ENCODE data around the gene GLT8D1. TPM values are rescaled to one million over a fixed set of nuclear protein-coding genes. Genes with fewer than 3 reads are reported as not detected.

Gene GLT8D1
- total RNA-seq, 6 experiments from 2014 or later, result 23.0 to 63.1 (median 46.9) TPM

- ATAC-seq (no peak), DNase-seq (no peak)
- Histone ChIP-seq H3K4me1 (peaks cover 0 to 14% (median 5%) of the 10 kb centered on the region in 4 donors), H3K27me3 (no peaks in the 10 kb centered on the region), H3K9me3 (no peaks in the 10 kb centered on the region), H3K27ac (no peak overlapping the region), H3K4me3 (no peak overlapping the region), H3K36me3 (peaks cover 0 to 3% (median 0%) of the 10 kb centered on the region in 4 donors)
- TF ChIP-seq CTCF (IDR thresholded peaks at IDR 0.05), result no peak
- WGBS (ENCODE audit: insufficient coverage, low coverage, low lambda C conversion rate, missing lambda C conversion rate), result 69% methylated on average over 5 of the region's 11 CpGs
- intact Hi-C loops (cut with DNase I), result no loop called here
Measured at GRCh38 chr3:52715714-52716305, 10.2 kb upstream of the GLT8D1 start.

- ATAC-seq, result peak; percentile 52 to 70 (median 62)
- Histone ChIP-seq H3K4me1 (peaks cover 0 to 14% (median 5%) of the 10 kb centered on the region in 4 donors), H3K4me3 (no peak overlapping the region)
Measured at GRCh38 chr3:52714335-52715302, 9.0 kb upstream of the GLT8D1 start.

GRCh38 chr3:52712291-52713212, 7.0 kb upstream of the GLT8D1 start:
- Histone ChIP-seq H3K9me3 (no peaks in the 10 kb centered on the region), H3K27ac (no peak overlapping the region), H3K4me1 (peaks cover 0 to 15% (median 6%) of the 10 kb centered on the region in 4 donors), H3K36me3 (peaks cover 0 to 11% (median 4%) of the 10 kb centered on the region in 4 donors), H3K4me3 (no peak overlapping the region), H3K27me3 (no peaks in the 10 kb centered on the region)
- 41% methylated on average over 15 of the region's 17 CpGs for WGBS (ENCODE audit: insufficient coverage, low coverage, low lambda C conversion rate, missing lambda C conversion rate)
- ATAC-seq, result peak; percentile 89 to 95 (median 92)
- intact Hi-C loops (cut with DNase I), result no loop called here
- TF ChIP-seq POLR2A (IDR thresholded peaks at IDR 0.05) (no peak), CTCF (IDR thresholded peaks at IDR 0.05) (no peak)
- DNase-seq, result peak; percentile 68 to 87 (median 84)

More at GRCh38 chr3:52714335-52715302, 9.0 kb upstream of the GLT8D1 start:
- 75% methylated on average over 9 of the region's 39 CpGs for WGBS (ENCODE audit: insufficient coverage, low coverage, low lambda C conversion rate, missing lambda C conversion rate)
- Histone ChIP-seq H3K9me3 (no peaks in the 10 kb centered on the region), H3K27ac (no peak overlapping the region), H3K27me3 (no peaks in the 10 kb centered on the region), H3K36me3 (peaks cover 0 to 3% (median 0%) of the 10 kb centered on the region in 4 donors)
- TF ChIP-seq POLR2A (IDR thresholded peaks at IDR 0.05) (no peak), CTCF (IDR thresholded peaks at IDR 0.05) (no peak)
- intact Hi-C loops (cut with DNase I), result no loop called here
- peak; percentile 33 to 69 (median 60) for DNase-seq

- Histone ChIP-seq H3K27ac (no peak overlapping the region), H3K4me3 (no peak overlapping the region), H3K9me3 (no peaks in the 10 kb centered on the region), H3K27me3 (no peaks in the 10 kb centered on the region), H3K4me1 (peaks cover 0 to 26% (median 9%) of the 10 kb centered on the region in 4 donors), H3K36me3 (peaks cover 0 to 11% (median 4%) of the 10 kb centered on the region in 4 donors)
- 62% methylated on average over 2 of the region's 2 CpGs for WGBS (ENCODE audit: insufficient coverage, low coverage, low lambda C conversion rate, missing lambda C conversion rate)
- DNase-seq (no peak), ATAC-seq (no peak)
- TF ChIP-seq CTCF (IDR thresholded peaks at IDR 0.05) (no peak), POLR2A (IDR thresholded peaks at IDR 0.05) (no peak)
- intact Hi-C loops (cut with DNase I), result no loop called here
Measured at GRCh38 chr3:52710512-52710911, 4.9 kb upstream of the GLT8D1 start.

Measured in right lobe of liver (tissue), 6 donors.